ENCODE data around the gene WDR88. TPM values are rescaled to one million over a fixed set of nuclear protein-coding genes. Genes with fewer than 3 reads are reported as not detected.

Gene WDR88, protein sequence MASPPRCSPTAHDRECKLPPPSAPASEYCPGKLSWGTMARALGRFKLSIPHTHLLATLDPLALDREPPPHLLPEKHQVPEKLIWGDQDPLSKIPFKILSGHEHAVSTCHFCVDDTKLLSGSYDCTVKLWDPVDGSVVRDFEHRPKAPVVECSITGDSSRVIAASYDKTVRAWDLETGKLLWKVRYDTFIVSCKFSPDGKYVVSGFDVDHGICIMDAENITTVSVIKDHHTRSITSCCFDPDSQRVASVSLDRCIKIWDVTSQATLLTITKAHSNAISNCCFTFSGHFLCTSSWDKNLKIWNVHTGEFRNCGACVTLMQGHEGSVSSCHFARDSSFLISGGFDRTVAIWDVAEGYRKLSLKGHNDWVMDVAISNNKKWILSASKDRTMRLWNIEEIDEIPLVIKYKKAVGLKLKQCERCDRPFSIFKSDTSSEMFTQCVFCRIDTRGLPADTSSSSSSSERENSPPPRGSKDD
- total RNA-seq (2016; rRNA removed; fragmentation: Illumina TruSeq; extraction: Trizol) (not detected in 2 replicates), polyA plus RNA-seq (2011; rRNA removed) (0.09 TPM in 1 of 2 replicates, not detected in the other), polyA minus RNA-seq (2011; rRNA and poly(A)+ RNA removed; ENCODE audit: low replicate concordance) (0.26 TPM in 1 of 2 replicates, not detected in the other), Bru-seq, nascent RNA (percentile 17 among the genes with signal in this experiment), BruChase-seq, experiment 1, labeled RNA remaining after a 6-hour chase (percentile 10 among the genes with signal in this experiment), BruChase-seq, experiment 2, labeled RNA remaining after a 2-hour chase (percentile 13 among the genes with signal in this experiment)
- total RNA-seq (2016; cell fraction: cytosol; rRNA removed; fragmentation: Illumina TruSeq; extraction: Trizol; ENCODE audit: low read depth), result not detected in 2 replicates
- 0.09 TPM in 1 of 2 replicates, not detected in the other for total RNA-seq (2016; cell fraction: insoluble cytoplasmic fraction; rRNA removed; fragmentation: Illumina TruSeq; extraction: Trizol)
- not detected in 2 replicates for total RNA-seq (2016; cell fraction: membrane; rRNA removed; fragmentation: Illumina TruSeq; extraction: Trizol)
- not detected in 2 replicates for total RNA-seq (2016; cell fraction: nucleus; rRNA removed; fragmentation: Illumina TruSeq; extraction: Trizol)
- not detected in 2 replicates for polyA plus RNA-seq (2011; cell fraction: cytosol; rRNA removed)
- polyA plus RNA-seq (2011; cell fraction: nucleus; rRNA removed), result 0.07 TPM in 1 of 2 replicates, not detected in the other
- polyA plus RNA-seq (2012), result 0.12 and 0.20 TPM in 2 replicates
- polyA plus RNA-seq (2016; cell fraction: cytosol; fragmentation: Illumina TruSeq; extraction: Trizol; ENCODE audit: low read depth), result not detected in 2 replicates
- polyA plus RNA-seq (2016; cell fraction: insoluble cytoplasmic fraction; fragmentation: Illumina TruSeq; extraction: Trizol; ENCODE audit: low read depth), result not detected in 2 replicates
- polyA plus RNA-seq (2016; cell fraction: membrane; fragmentation: Illumina TruSeq; extraction: Trizol; ENCODE audit: low read depth), result not detected in 2 replicates
- polyA plus RNA-seq (2016; cell fraction: nucleus; fragmentation: Illumina TruSeq; extraction: Trizol; ENCODE audit: insufficient read depth, low read depth), result not detected in 2 replicates
- polyA minus RNA-seq (2011; cell fraction: cytosol; rRNA and poly(A)+ RNA removed), result not detected in 2 replicates
- not detected in 2 replicates for polyA minus RNA-seq (2011; cell fraction: nucleus; rRNA and poly(A)+ RNA removed)
- long read RNA-seq, experiment 1, partial matches to known transcripts, result 0 of 1 reads
- long read RNA-seq, experiment 1, other reads (novel, unspliced or antisense), result 1 of 1 reads
- long read RNA-seq, experiment 2, partial matches to known transcripts, result 0 of 1 reads
- long read RNA-seq, experiment 2, other reads (novel, unspliced or antisense), result 1 of 1 reads

- TF ChIP-seq, protein P1, sequence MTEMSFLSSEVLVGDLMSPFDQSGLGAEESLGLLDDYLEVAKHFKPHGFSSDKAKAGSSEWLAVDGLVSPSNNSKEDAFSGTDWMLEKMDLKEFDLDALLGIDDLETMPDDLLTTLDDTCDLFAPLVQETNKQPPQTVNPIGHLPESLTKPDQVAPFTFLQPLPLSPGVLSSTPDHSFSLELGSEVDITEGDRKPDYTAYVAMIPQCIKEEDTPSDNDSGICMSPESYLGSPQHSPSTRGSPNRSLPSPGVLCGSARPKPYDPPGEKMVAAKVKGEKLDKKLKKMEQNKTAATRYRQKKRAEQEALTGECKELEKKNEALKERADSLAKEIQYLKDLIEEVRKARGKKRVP (CRISPR knock-in tag; IDR thresholded peaks at IDR 0.05), result no peak
- TF ChIP-seq ZNF530 (CRISPR knock-in tag; IDR thresholded peaks at IDR 0.05; ENCODE audit: low read depth), result no peak
- no peak for TF ChIP-seq SP4 (CRISPR knock-in tag; IDR thresholded peaks at IDR 0.05)
- no peak for TF ChIP-seq SUZ12 (IDR thresholded peaks at IDR 0.05; ENCODE audit: low read depth, low read length)
- no peak for TF ChIP-seq ZNF7 (CRISPR knock-in tag; IDR thresholded peaks at IDR 0.05)
- TF ChIP-seq ZBTB37 (CRISPR knock-in tag; IDR thresholded peaks at IDR 0.05), result no peak
- no peak for TF ChIP-seq NR2C2 (CRISPR knock-in tag; IDR thresholded peaks at IDR 0.05; ENCODE audit: borderline replicate concordance)
- peak; percentile 25 for TF ChIP-seq RBM39 (IDR thresholded peaks at IDR 0.05; ENCODE audit: low read depth, low read length, poor library complexity, severe bottlenecking)
- DNase-seq (ENCODE audit: low spot score), result no peak
- in situ Hi-C loops (cut with HindIII; ENCODE audit: extremely low pct_ligation_motif_present, low pct_unique_long_range_greater_than_20kb), result loop anchor here (25.0 kb wide), 1 partner anchor 445 kb away; the partner anchor contains the start of genes ANKRD27, NUDT19 and RGS9BP
- no TSS peak for BruUV-seq (replicated peaks)
- ATAC-seq, result no peak
- Histone ChIP-seq H2AFZ (ENCODE audit: low read length) (no peak within 1 kb of the TSS), H3K27ac (ENCODE audit: extremely low read length, insufficient read depth, low read length) (no peak within 1 kb of the TSS), H3K4me1 (ENCODE audit: insufficient read depth, low read length) (peaks cover 12% of the 10 kb centered on the region), H3K79me2 (ENCODE audit: insufficient read depth, low read length) (no peaks in the 10 kb centered on the region), H3K36me3 (replicated peaks in 1 of 2; ENCODE audit: control insufficient read depth in 1 of 2, insufficient read depth in 2 of 2, low read length in 2 of 2) (peaks cover 3 to 16% of the 10 kb centered on the region in 2 experiments; a peak in 4 of 5 replicates), H3K9me3 (ENCODE audit: low read length) (no peaks in the 10 kb centered on the region), H4K20me1 (ENCODE audit: insufficient read depth, low read length) (no peaks in the 10 kb centered on the region), H3K27me3 (ENCODE audit: control insufficient read depth in 1 of 2, insufficient read depth in 2 of 2, low read length in 2 of 2) (no peaks in the 10 kb centered on the region; a peak in 1 of 5 replicates), H3K4me2 (ENCODE audit: low read depth, low read length) (no peak within 1 kb of the TSS), H3K9ac (ENCODE audit: insufficient read depth, low read depth, low read length) (no peak within 1 kb of the TSS), H3K4me3 (replicated peaks in 1 of 3; ENCODE audit: insufficient read depth in 1 of 3, low read depth in 2 of 3, low read length in 3 of 3) (no peak within 1 kb of the TSS)
- CTCF ChIA-PET (ENCODE audit: low intra/inter-chr PET ratio, low total read pairs), result no interaction called here
- 96% methylated on average over 37 of the region's 43 CpGs for WGBS (ENCODE audit: low lambda C conversion rate)
- intact Hi-C loops (cut with micrococcal nuclease; ENCODE audit: unreplicated experiment), result no loop called here
- POLR2A ChIA-PET, result no interaction called here
- no peak for FAIRE-seq
These were observed at the start of gene WDR88 for GRCh38 chr19:33132021-33132420. Gene WDR88, plus strand, starts transcription at chr19:33132114. Its CDS starts 56 bp downstream, at chr19:33132170.
